IMR-90 (cell line): Measurements from ENCODE around the gene TBC1D4. TPM values are rescaled to one million over a fixed set of nuclear protein-coding genes. Genes with fewer than 3 reads are reported as not detected.
A peak's percentile ranks its signal among the peaks of the same experiment; 100 is the strongest.

Experiments used
- ATAC-seq: fragments of 200-7000 bp; cut with Tn5 transposase; 2 replicates; pipeline ENCODE4 v1.9.1; 2020; ENCODE audit warnings: low read depth, mild to moderate bottlenecking, moderate library complexity
- BruUV-seq: library from RNA; stranded (reverse); fragments of 400-500 nt; replicated peaks from 2 replicates; lab custom pipeline; 2021; lab: Mats Ljungman, UMichigan
- CTCF ChIA-PET: fragments of 300-600 bp; formaldehyde crosslinking; extraction: SDS; loops from one replicate; lab custom pipeline; 2021; ENCODE audit warnings: antibody characterized with exemption; lab: Yijun Ruan, JAX
- POLR2A ChIA-PET: fragments of 300-600 bp; sonication (Branson Sonifier 250); formaldehyde crosslinking; loops from one replicate; lab custom pipeline; 2022; ENCODE audit warnings: antibody characterized with exemption; ENCODE audit not compliant: unreplicated experiment; lab: Charles Lee
- DNase-seq: peaks from one replicate; pipeline ENCODE4 v3.0.0; 2013
- H2AFZ ChIP-seq: replicated peaks from 2 replicates; pipeline ENCODE3; 2013; ENCODE audit warnings: low read length, mild to moderate bottlenecking; ENCODE audit not compliant: poor library complexity
- H2AK5ac ChIP-seq: 2 replicates; pipeline ENCODE4 v1.6.1; 2013; ENCODE audit warnings: low read depth, low read length, inconsistent platforms
- H2AK9ac ChIP-seq: replicated peaks from 2 replicates; pipeline ENCODE3; 2013; ENCODE audit warnings: mild to moderate bottlenecking, low read depth, low read length, moderate library complexity; ENCODE audit not compliant: poor library complexity
- H2BK120ac ChIP-seq: 2 replicates; pipeline ENCODE4 v1.6.1; 2013; ENCODE audit warnings: low read depth, low read length, inconsistent platforms
- H2BK15ac ChIP-seq: 3 replicates; pipeline ENCODE4 v1.6.1; 2013; ENCODE audit warnings: low read depth, low read length, inconsistent platforms
- H2BK20ac ChIP-seq: 2 replicates; pipeline ENCODE4 v1.6.1; 2013; ENCODE audit warnings: low read depth, mild to moderate bottlenecking, inconsistent platforms, low read length, moderate library complexity
- H2BK5ac ChIP-seq: 2 replicates; pipeline ENCODE4 v1.6.1; 2013; ENCODE audit warnings: mild to moderate bottlenecking, low read depth, low read length, inconsistent platforms; ENCODE audit not compliant: poor library complexity, severe bottlenecking
- H3K14ac ChIP-seq: replicated peaks from 2 replicates; pipeline ENCODE4 v1.6.1; 2013; ENCODE audit warnings: low read depth, low read length, inconsistent platforms
- H3K18ac ChIP-seq: 2 replicates; pipeline ENCODE4 v1.6.1; 2013; ENCODE audit warnings: low read depth, low read length, control low read depth
- H3K23ac ChIP-seq: 2 replicates; pipeline ENCODE4 v1.6.1; 2013; ENCODE audit warnings: low read depth, low read length, inconsistent platforms
- H3K27ac ChIP-seq: 2 replicates; pipeline ENCODE4 v1.5.1; 2013; ENCODE audit warnings: mild to moderate bottlenecking, control low read depth, low read length; ENCODE audit not compliant: insufficient read depth
- H3K27me3 ChIP-seq: 2 replicates; pipeline ENCODE4 v1.6.1; 2013; ENCODE audit warnings: low read length; ENCODE audit not compliant: control insufficient read depth, insufficient read depth
- H3K36me3 ChIP-seq: 2 replicates; pipeline ENCODE4 v1.6.1; 2013; ENCODE audit warnings: low read length, mixed read lengths; ENCODE audit not compliant: control insufficient read depth, insufficient read depth
- H3K4ac ChIP-seq: 2 replicates; pipeline ENCODE4 v1.6.1; 2013; ENCODE audit warnings: low read depth, low read length, inconsistent platforms
- H3K4me1 ChIP-seq: 2 replicates; pipeline ENCODE4 v1.6.1; 2013; ENCODE audit warnings: low read length, mixed read lengths; ENCODE audit not compliant: control insufficient read depth, insufficient read depth
- H3K4me2 ChIP-seq: 2 replicates; pipeline ENCODE4 v1.6.1; 2013; ENCODE audit warnings: low read depth, mild to moderate bottlenecking, control low read depth, low read length, moderate library complexity
- H3K4me3 ChIP-seq: 2 replicates; pipeline ENCODE4 v1.5.1; 2013; ENCODE audit warnings: low read depth, mild to moderate bottlenecking, control low read depth, low read length, moderate library complexity; ENCODE audit not compliant: insufficient read depth
- H3K56ac ChIP-seq: 2 replicates; pipeline ENCODE4 v1.6.1; 2013; ENCODE audit warnings: low read length, inconsistent platforms; ENCODE audit not compliant: insufficient read depth; ENCODE audit errors: extremely low read depth
- H3K79me1 ChIP-seq, 2 experiments: 2 replicates each; pipeline ENCODE4 v1.6.1; 2013; ENCODE audit warnings: low read length in 2 of 2, inconsistent platforms in 1 of 2, low read depth in 1 of 2
- H3K9ac ChIP-seq: 2 replicates; pipeline ENCODE4 v1.6.1; 2013; ENCODE audit warnings: low read depth, low read length, control low read depth
- H3K9me1 ChIP-seq: 2 replicates; pipeline ENCODE4 v1.6.1; 2013; ENCODE audit warnings: low read length, inconsistent platforms; ENCODE audit not compliant: insufficient read depth
- H3K9me3 ChIP-seq: 2 replicates; pipeline ENCODE4 v1.6.1; 2013; ENCODE audit warnings: low read length; ENCODE audit not compliant: control insufficient read depth, insufficient read depth
- H4K20me1 ChIP-seq: 2 replicates; pipeline ENCODE4 v1.6.1; 2013; ENCODE audit warnings: low read length, inconsistent platforms; ENCODE audit not compliant: insufficient read depth
- H4K5ac ChIP-seq: 2 replicates; pipeline ENCODE4 v1.6.1; 2013; ENCODE audit warnings: mild to moderate bottlenecking, low read depth, low read length, control low read depth
- H4K8ac ChIP-seq, 2 experiments: 2 replicates each; pipeline ENCODE4 v1.6.1; 2013; ENCODE audit warnings: low read depth in 2 of 2, low read length in 2 of 2, control low read depth in 1 of 2, inconsistent platforms in 1 of 2
- H4K91ac ChIP-seq: 2 replicates; pipeline ENCODE4 v1.6.1; 2013; ENCODE audit warnings: low read depth, low read length, inconsistent platforms; ENCODE audit not compliant: insufficient read depth
- CEBPB ChIP-seq: IDR thresholded peaks from 2 replicates; pipeline ENCODE4 v1.6.1; 2012; ENCODE audit warnings: low read depth, low read length, improper control_type of control experiment
- MAZ ChIP-seq: IDR thresholded peaks from 2 replicates; pipeline ENCODE4 v1.6.1; 2012; ENCODE audit warnings: low read depth, mild to moderate bottlenecking, low read length, improper control_type of control experiment, moderate library complexity, borderline replicate concordance
- WGBS, 2 experiments: methylation state at CpG; one replicate each; pipeline versions ENCODE4 v1.1.5 to v1.1.7; 2013; ENCODE audit warnings: missing lambda C conversion rate in 2 of 2; ENCODE audit not compliant: insufficient read length in 1 of 2; ENCODE audit errors: extremely low coverage in 2 of 2; 5-methylcytosine and 5-hydroxymethylcytosine counted together
- dilution Hi-C: fragments of 300-500 bp; cut with HindIII; formaldehyde crosslinking; loops from one replicate; pipeline ENCODE4 v1.14.3; 2018; ENCODE audit warnings: low sequenced_read_pairs; ENCODE audit not compliant: unreplicated experiment
- in situ Hi-C: fragments of 300-500 bp; cut with MboI; formaldehyde crosslinking; loops from 3 replicates; pipeline ENCODE4 v1.14.3; 2019; ENCODE audit warnings: low sequenced_read_pairs, inconsistent platforms, mixed read lengths
- intact Hi-C: fragments of 100-400 bp; cut with micrococcal nuclease; formaldehyde crosslinking; loops from 2 replicates; pipeline ENCODE4 v1.10.0; 2022
- polyA plus RNA-seq, 3 experiments: library from polyadenylated mRNA; depleted of rRNA; stranded (reverse); fragments of >200 nt; gene quantifications; 2 replicates each; pipeline ENCODE4 v1.2.3, GENCODE V29; 2012; ENCODE audit warnings: low replicate concordance in 1 of 3
- total RNA-seq: library from RNA; depleted of rRNA; stranded (reverse); fragments of >200 nt; gene quantifications from 2 replicates; pipeline ENCODE4 v1.2.3, GENCODE V29; 2012

The TBC1D4 gene
- total and polyA plus RNA-seq, 2 of the 4 experiments (the other 2 are of a cell fraction) = 7.5 to 22.8 TPM

DNA sequence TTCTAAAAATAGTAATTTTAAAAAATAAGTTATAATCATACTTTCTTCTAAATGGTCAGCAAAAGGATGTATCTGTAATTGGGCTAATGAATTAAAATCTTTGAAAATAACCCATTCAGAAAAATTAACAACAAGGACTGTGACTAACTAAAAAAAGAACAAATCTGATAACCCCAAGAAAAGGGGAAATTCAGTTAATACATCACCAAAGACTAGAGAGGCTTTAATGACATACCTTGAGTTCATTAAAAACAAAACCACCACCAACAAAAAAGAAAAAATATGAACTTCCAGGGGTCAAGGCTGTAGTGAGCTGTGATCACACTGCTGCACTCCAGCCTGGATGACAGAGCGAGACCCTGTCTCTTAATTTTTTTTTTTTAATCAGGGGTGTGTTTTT is 121.8 kb downstream of the TBC1D4 start:
- H3K14ac ChIP-seq = peak overlapping the region; percentile 67; the same call in 1 of the 2 replicates
- in situ Hi-C loops (no loop called here), dilution Hi-C loops (no loop called here), intact Hi-C loops (no loop called here)
- H3K4me2 ChIP-seq = no peak overlapping the region
- peak overlapping the region; percentile 73 for H2BK120ac ChIP-seq
- H3K56ac ChIP-seq = no peak overlapping the region
- peak overlapping the region; percentile 28 for H2BK5ac ChIP-seq
- no CpG with 5 or more reads among the region's 1 CpG for WGBS, 2 experiments
- peak overlapping the region; percentile 70; the same call in 1 of the 2 replicates for H2AK5ac ChIP-seq
- no TSS peak for BruUV-seq
- H3K9me3 ChIP-seq = no peaks in the 10 kb centered on the region
- peak overlapping the region in 1 of 2 experiments; percentile 72; a peak in 2 of 4 replicates for H4K8ac ChIP-seq
- H2AK9ac ChIP-seq = no peak overlapping the region
- H4K5ac ChIP-seq = no peak overlapping the region; the same call in 1 of the 2 replicates
- 0 out of 2 replicates have a peak overlapping the region, but pooled peaks have one; percentile 16 for H3K23ac ChIP-seq
- no peak overlapping the region for H3K9ac ChIP-seq
- no peak for ATAC-seq
- no peak for DNase-seq
- H3K27me3 ChIP-seq = no peaks in the 10 kb centered on the region
- H3K18ac ChIP-seq = peak overlapping the region; percentile 28; the same call in 1 of the 2 replicates
- no peak overlapping the region for H2AFZ ChIP-seq
- no peaks in the 10 kb centered on the region for H4K20me1 ChIP-seq
- peak overlapping the region; percentile 89; the same call in 1 of the 2 replicates for H2BK20ac ChIP-seq
- CTCF ChIA-PET = no interaction called here
- peaks cover 8% of the 10 kb centered on the region; the same call in 1 of the 2 replicates for H3K4me1 ChIP-seq
- H3K36me3 ChIP-seq = no peaks in the 10 kb centered on the region
- H4K91ac ChIP-seq = no peak overlapping the region
- POLR2A ChIA-PET = no interaction called here
- peaks cover 11% of the 10 kb centered on the region for H3K9me1 ChIP-seq
- no peak for TF ChIP-seq CEBPB
- TF ChIP-seq MAZ = no peak
- peak overlapping the region; percentile 74; the same call in 1 of the 2 replicates for H3K4ac ChIP-seq
- H3K4me3 ChIP-seq = no peak overlapping the region
- H2BK15ac ChIP-seq = 0 out of 3 replicates have a peak overlapping the region, but pooled peaks have one; percentile 64
- peaks cover 14 to 30% of the 10 kb centered on the region in 2 experiments; a peak in 3 of 4 replicates for H3K79me1 ChIP-seq
- no peak overlapping the region for H3K27ac ChIP-seq
